H1 (cell line): ENCODE data around the gene ANAPC5. TPM values are rescaled to one million over a fixed set of nuclear protein-coding genes. Genes with fewer than 3 reads are reported as not detected.

ENCODE experiments used
- CTCF ChIA-PET: fragments of 300-600 bp; sonication (Branson Sonifier 250); formaldehyde crosslinking; loops from one replicate; lab custom pipeline; 2021; ENCODE audit not compliant: partially characterized antibody; lab: Charles Lee
- POLR2A ChIA-PET: fragments of 300-600 bp; sonication (Branson Sonifier 250); formaldehyde crosslinking; loops from one replicate; lab custom pipeline; 2021; ENCODE audit warnings: inconsistent platforms; ENCODE audit not compliant: partially characterized antibody; lab: Charles Lee
- DNase-seq, 2 experiments: peaks; one replicate each; pipeline versions ENCODE4 v3.0.0 to v3.0.0-alpha.2; 2010 to 2022; ENCODE audit warnings: low spot score in 2 of 2, low read depth in 1 of 2, mixed read lengths in 1 of 2
- FAIRE-seq: peaks from 2 replicates; lab custom pipeline; 2011; peaks lifted over from hg19 to GRCh38; lab: Jason Lieb, UNC
- H2AFZ ChIP-seq: 2 replicates; pipeline ENCODE4 v1.8.1; 2012; ENCODE audit warnings: low read length, inconsistent platforms
- H2AK5ac ChIP-seq: 2 replicates; pipeline ENCODE4 v1.6.1; 2013; ENCODE audit warnings: low read depth, low read length
- H2BK120ac ChIP-seq: replicated peaks from 2 replicates; pipeline ENCODE3; 2013; ENCODE audit warnings: low read depth, low read length, inconsistent platforms
- H2BK12ac ChIP-seq: 2 replicates; pipeline ENCODE4 v1.6.1; 2013; ENCODE audit warnings: low read depth, low read length
- H2BK15ac ChIP-seq: 2 replicates; pipeline ENCODE4 v1.6.1; 2013; ENCODE audit warnings: low read length
- H2BK20ac ChIP-seq: 2 replicates; pipeline ENCODE4 v1.6.1; 2013; ENCODE audit warnings: low read length
- H2BK5ac ChIP-seq: 2 replicates; pipeline ENCODE4 v1.6.1; 2013; ENCODE audit warnings: low read depth, low read length
- H3K14ac ChIP-seq: 2 replicates; pipeline ENCODE4 v1.6.1; 2013; ENCODE audit warnings: inconsistent platforms; ENCODE audit not compliant: insufficient read length
- H3K18ac ChIP-seq: 2 replicates; pipeline ENCODE4 v1.6.1; 2013; ENCODE audit warnings: low read length; ENCODE audit errors: extremely low read depth
- H3K23ac ChIP-seq: 2 replicates; pipeline ENCODE4 v1.6.1; 2013; ENCODE audit warnings: inconsistent platforms; ENCODE audit not compliant: insufficient read length
- H3K23me2 ChIP-seq: 2 replicates; pipeline ENCODE4 v1.6.1; 2013; ENCODE audit warnings: low read depth, low read length
- H3K27ac ChIP-seq: 2 replicates; pipeline ENCODE4 v1.6.1; 2011; ENCODE audit warnings: low read depth, low read length, inconsistent platforms
- H3K27me3 ChIP-seq, 4 experiments: replicated peaks in 1 of 4; 1 replicate in 1 of 4; 2 replicates in 3 of 4; pipeline versions ENCODE4 v1.6.1 to v1.8.1; 2011 to 2013; ENCODE audit warnings: low read length in 3 of 4, mild to moderate bottlenecking in 3 of 4, inconsistent platforms in 2 of 4, mixed read lengths in 2 of 4, moderate library complexity in 1 of 4; ENCODE audit not compliant: control insufficient read depth in 3 of 4, insufficient read depth in 3 of 4; ENCODE audit errors: extremely low read depth in 1 of 4
- H3K36me3 ChIP-seq, 4 experiments: 2 replicates each; pipeline versions ENCODE4 v1.6.1 to v1.8.1; 2011 to 2013; ENCODE audit warnings: mild to moderate bottlenecking in 4 of 4, low read length in 3 of 4, moderate library complexity in 2 of 4, control low read depth in 1 of 4, inconsistent platforms in 1 of 4; ENCODE audit not compliant: insufficient read depth in 4 of 4, control insufficient read depth in 2 of 4
- H3K4ac ChIP-seq: replicated peaks from 2 replicates; pipeline ENCODE3; 2013; ENCODE audit warnings: low read length, low read depth, mixed read lengths, inconsistent platforms; ENCODE audit not compliant: insufficient read length
- H3K4me1 ChIP-seq, 4 experiments: replicated peaks in 1 of 4; 1 replicate in 1 of 4; 2 replicates in 3 of 4; pipeline versions ENCODE4 v1.6.1 to v1.8.1; 2011 to 2013; ENCODE audit warnings: low read length in 3 of 4, inconsistent platforms in 2 of 4, mixed read lengths in 1 of 4; ENCODE audit not compliant: insufficient read depth in 4 of 4, control insufficient read depth in 3 of 4
- H3K4me2 ChIP-seq, 2 experiments: 2 replicates each; pipeline versions ENCODE4 v1.6.1 to v1.8.1; 2011 to 2013; ENCODE audit warnings: low read depth in 2 of 2, low read length in 2 of 2, control low read depth in 1 of 2, inconsistent platforms in 1 of 2, mild to moderate bottlenecking in 1 of 2; ENCODE audit not compliant: insufficient read depth in 1 of 2
- H3K4me3 ChIP-seq, 4 experiments: fragments of 200-600, 300-600 bp in 1 of 4; sonication (generic), shearing (Covaris generic), sonication (Bioruptor Twin) in 1 of 4; 2 replicates each; pipeline versions ENCODE4 v1.5.1 to v1.8.1; 2011 to 2016; ENCODE audit warnings: low read length in 4 of 4, low read depth in 3 of 4, control low read depth in 2 of 4, inconsistent platforms in 2 of 4, mild to moderate bottlenecking in 2 of 4, mixed read lengths in 1 of 4, moderate library complexity in 1 of 4; ENCODE audit not compliant: insufficient read depth in 2 of 4; ENCODE audit errors: extremely low read depth in 1 of 4
- H3K56ac ChIP-seq: replicated peaks from 2 replicates; pipeline ENCODE3; 2013; ENCODE audit warnings: low read depth, mild to moderate bottlenecking, mixed read lengths, low read length, inconsistent platforms; ENCODE audit not compliant: insufficient read length
- H3K79me1 ChIP-seq: 2 replicates; pipeline ENCODE4 v1.6.1; 2013; ENCODE audit warnings: low read depth, low read length, control low read depth
- H3K79me2 ChIP-seq, 2 experiments: 2 replicates each; pipeline versions ENCODE4 v1.6.1 to v1.8.1; 2012 to 2013; ENCODE audit warnings: low read length in 2 of 2, mild to moderate bottlenecking in 2 of 2, inconsistent platforms in 1 of 2; ENCODE audit not compliant: insufficient read depth in 2 of 2, control insufficient read depth in 1 of 2
- H3K9ac ChIP-seq, 4 experiments: replicated peaks in 1 of 4; 1 replicate in 1 of 4; 2 replicates in 3 of 4; pipeline versions ENCODE4 v1.6.1 to v1.8.1; 2011 to 2013; ENCODE audit warnings: low read depth in 3 of 4, low read length in 3 of 4, control low read depth in 2 of 4, mild to moderate bottlenecking in 2 of 4, moderate library complexity in 2 of 4, inconsistent platforms in 1 of 4; ENCODE audit errors: extremely low read depth in 1 of 4
- H3K9me3 ChIP-seq, 2 experiments: 2 replicates each; pipeline versions ENCODE4 v1.6.1 to v1.8.1; 2012 to 2013; ENCODE audit warnings: mild to moderate bottlenecking in 2 of 2, moderate library complexity in 2 of 2, control low read depth in 1 of 2, inconsistent platforms in 1 of 2, low read depth in 1 of 2, low read length in 1 of 2, mixed read lengths in 1 of 2; ENCODE audit not compliant: insufficient read depth in 2 of 2
- H4K20me1 ChIP-seq, 2 experiments: replicated peaks in 1 of 2; 2 replicates each; pipeline versions ENCODE3 to v1.8.1; 2011 to 2013; ENCODE audit warnings: inconsistent platforms in 2 of 2, low read length in 2 of 2, mild to moderate bottlenecking in 1 of 2; ENCODE audit not compliant: insufficient read depth in 2 of 2, control insufficient read depth in 1 of 2
- H4K5ac ChIP-seq: 2 replicates; pipeline ENCODE4 v1.6.1; 2013; ENCODE audit warnings: low read length, low read depth, mixed read lengths, inconsistent platforms; ENCODE audit not compliant: insufficient read length
- H4K8ac ChIP-seq: 2 replicates; pipeline ENCODE4 v1.8.0; 2013; ENCODE audit warnings: mild to moderate bottlenecking, moderate library complexity, low read length, inconsistent platforms; ENCODE audit not compliant: insufficient read depth; ENCODE audit errors: extremely low read depth
- H4K91ac ChIP-seq: replicated peaks from 2 replicates; pipeline ENCODE3; 2013; ENCODE audit warnings: low read length, mixed read lengths, inconsistent platforms; ENCODE audit not compliant: insufficient read length
- CBX5 ChIP-seq: fragments of 300-800, 300-1000 bp; sonication (generic); IDR thresholded peaks from 2 replicates; pipeline ENCODE4 v1.7.1; 2016; ENCODE audit warnings: antibody characterized with exemption, low read length, low read depth
- CHD1 ChIP-seq: IDR thresholded peaks from 2 replicates; pipeline ENCODE4 v1.6.1; 2012; ENCODE audit warnings: low read depth, low read length, improper control_type of control experiment
- KDM4A ChIP-seq: IDR thresholded peaks from one replicate; pipeline ENCODE4 v1.7.1; 2012; ENCODE audit warnings: low read depth, mild to moderate bottlenecking, moderate library complexity, low read length, inconsistent platforms; ENCODE audit not compliant: severe bottlenecking
- SP1 ChIP-seq: IDR thresholded peaks from 2 replicates; pipeline ENCODE4 v1.6.1; 2011; ENCODE audit warnings: low read depth, low read length
- SP2 ChIP-seq: IDR thresholded peaks from 2 replicates; pipeline ENCODE4 v1.6.1; 2012; ENCODE audit warnings: mild to moderate bottlenecking, low read length, inconsistent platforms
- WGBS, 2 experiments: shearing (Covaris generic) in 1 of 2; methylation state at CpG; one replicate each; pipeline versions ENCODE4 v1.1.6 to v1.1.7; 2013 to 2015; ENCODE audit warnings: low lambda C conversion rate in 2 of 2, mixed read lengths in 2 of 2, inconsistent platforms in 1 of 2, low coverage in 1 of 2, missing lambda C conversion rate in 1 of 2; ENCODE audit not compliant: insufficient replicate concordance in 2 of 2, insufficient coverage in 1 of 2, insufficient read length in 1 of 2; ENCODE audit errors: extremely low coverage in 1 of 2, missing lambda C conversion rate in 1 of 2; 5-methylcytosine and 5-hydroxymethylcytosine counted together
- polyA plus RNA-seq, 7 experiments: library from polyadenylated mRNA; depleted of rRNA in 3 of 7; stranded (reverse) in 5 of 7; unstranded in 2 of 7; fragments of >200 nt in 5 of 7; fragments of 200-250 nt in 2 of 7; gene quantifications; 1 replicate in 5 of 7; 2 replicates in 1 of 7; 4 replicates in 1 of 7; pipeline versions ENCODE4 v1.2.1 to v1.2.3, GENCODE V29; 2011 to 2013; ENCODE audit warnings: missing spikeins in 2 of 7, mixed read lengths in 2 of 7
- total RNA-seq: library from RNA; stranded (reverse); fragmentation: NEBNext Ultra II Directional; extraction: Animal tissue kit (Norgen Biotek cat#: 25700); gene quantifications from 2 replicates; pipeline ENCODE4 v1.2.1, GENCODE V29; 2021

Gene ANAPC5
- total and polyA plus RNA-seq, 2 of the 8 experiments (the other 6 are each of a cell fraction or from before 2014, with no cell fraction given) = 103 to 127 TPM

DNA sequence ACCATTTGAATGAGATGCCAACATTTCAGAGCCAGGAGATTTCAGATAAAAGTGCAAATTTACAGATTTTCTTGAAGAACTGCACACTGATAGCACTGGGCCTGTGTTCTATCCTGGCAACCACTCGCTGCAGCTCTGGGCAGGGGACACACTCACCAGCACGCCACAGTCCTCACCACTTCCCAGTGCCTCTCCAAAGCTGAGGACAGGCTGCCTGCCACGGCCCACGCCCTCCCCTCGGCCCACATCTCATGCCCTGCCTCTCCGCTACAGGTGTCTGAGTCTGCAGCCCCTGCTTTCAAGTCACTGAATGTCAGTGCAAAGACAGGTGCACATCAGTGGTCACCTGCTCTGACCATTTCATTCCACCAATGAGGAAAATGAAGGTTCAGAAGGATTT, 68.4 kb downstream of the ANAPC5 start:
- CTCF ChIA-PET = no interaction called here
- Histone ChIP-seq H2AK5ac (no peak overlapping the region), H4K91ac (no peak overlapping the region), H2BK15ac (no peak overlapping the region), H3K27ac (no peak overlapping the region), H3K36me3 (no peaks in the 10 kb centered on the region; a peak in 1 of 8 replicates), H3K9ac (no peak overlapping the region; a peak in 1 of 7 replicates), H2BK120ac (no peak overlapping the region), H2BK20ac (no peak overlapping the region), H2BK5ac (no peak overlapping the region), H2BK12ac (no peak overlapping the region), H3K18ac (no peak overlapping the region), H3K23ac (no peak overlapping the region), H4K20me1 (peaks cover 0 to 2% of the 10 kb centered on the region in 2 experiments), H3K4me2 (no peak overlapping the region), H3K9me3 (no peaks in the 10 kb centered on the region), H3K4me3 (no peak overlapping the region), H3K4ac (no peak overlapping the region), H3K23me2 (no peaks in the 10 kb centered on the region), H3K79me1 (peaks cover 6% of the 10 kb centered on the region; the same call in 1 of the 2 replicates), H3K79me2 (no peaks in the 10 kb centered on the region; a peak in 1 of 4 replicates), H3K4me1 (peaks cover 4 to 10% (median 5%) of the 10 kb centered on the region in 4 experiments; a peak in 6 of 7 replicates), H3K27me3 (no peaks in the 10 kb centered on the region), H3K14ac (no peak overlapping the region), H4K5ac (peak overlapping the region; percentile 10), H2AFZ (no peak overlapping the region), H4K8ac (no peak overlapping the region), H3K56ac (no peak overlapping the region)
- DNase-seq = no peak
- POLR2A ChIA-PET = interaction anchor here (1.2 kb wide), 1 partner anchor 8 kb away, joined by 3 read pairs; no protein-coding TSS in a partner anchor
- TF ChIP-seq SP1 (no peak), CBX5 (no peak), CHD1 (no peak), SP2 (no peak), KDM4A (no peak)
- 87% methylated on average over 6 of the region's 6 CpGs; no CpG with 5 or more reads in 1 of the 2 experiments for WGBS, 2 experiments
- FAIRE-seq = no peak
